ENCODE results near the gene ABHD17C.

The ABHD17C gene

GRCh38 chr15:80790236-80790635 is 95.1 kb downstream of the ABHD17C start:
- DNase-seq = no peak

- no peak for DNase-seq
Observed at GRCh38 chr15:80791004-80791403, 95.9 kb downstream of the ABHD17C start.

- no peak for DNase-seq
Observed at GRCh38 chr15:80796407-80796806, 101.3 kb downstream of the ABHD17C start.

GRCh38 chr15:80798911-80799310 is 103.8 kb downstream of the ABHD17C start:
- DNase-seq = no peak

GRCh38 chr15:80800067-80800466 is 105.0 kb downstream of the ABHD17C start:
- DNase-seq = no peak

- no peak for DNase-seq
Observed at GRCh38 chr15:80801891-80802680, 107.0 kb downstream of the ABHD17C start.

GRCh38 chr15:80803580-80804525 is 108.7 kb downstream of the ABHD17C start:
- no peak for DNase-seq

GRCh38 chr15:80804970-80805495 is 109.9 kb downstream of the ABHD17C start:
- DNase-seq = no peak
